Smooth muscle cell (in vitro differentiated cells): ENCODE results near the gene MESP1. TPM values are rescaled to one million over a fixed set of nuclear protein-coding genes. Genes with fewer than 3 reads are reported as not detected.

Experiments used
- DNase-seq: peaks from one replicate; lab custom pipeline; 2025; ENCODE audit not compliant: unreplicated experiment; lab: John Stamatoyannopoulos, UW
- H2AFZ ChIP-seq: fragments of 200-600 bp; sonication (generic); 2 replicates; pipeline ENCODE4 v1.6.0; 2016; ENCODE audit warnings: antibody characterized with exemption, low read depth, mild to moderate bottlenecking
- H3F3A ChIP-seq: fragments of 200-600 bp; sonication (generic); 2 replicates; pipeline ENCODE4 v1.6.0; 2017; ENCODE audit warnings: antibody characterized with exemption, low read depth
- H3K27ac ChIP-seq: fragments of 200-600 bp; sonication (generic); 2 replicates; pipeline ENCODE4 v1.5.1; 2016; ENCODE audit warnings: low read depth, mild to moderate bottlenecking
- H3K27me3 ChIP-seq: fragments of 200-600 bp; sonication (generic); 2 replicates; pipeline ENCODE4 v1.6.1; 2016; ENCODE audit warnings: low read depth, mild to moderate bottlenecking
- H3K36me3 ChIP-seq: fragments of 200-600 bp; sonication (generic); 2 replicates; pipeline ENCODE4 v1.5.1; 2016; ENCODE audit warnings: low read depth
- H3K4me1 ChIP-seq: fragments of 200-600 bp; sonication (generic); 2 replicates; pipeline ENCODE4 v1.5.1; 2016; ENCODE audit warnings: low read depth
- H3K4me2 ChIP-seq: fragments of 200-600 bp; sonication (generic); 2 replicates; pipeline ENCODE4 v1.6.0; 2016; ENCODE audit warnings: mild to moderate bottlenecking
- H3K4me3 ChIP-seq: fragments of 200-600 bp; sonication (generic); 2 replicates; pipeline ENCODE4 v1.5.1; 2016; ENCODE audit warnings: mild to moderate bottlenecking
- H3K79me2 ChIP-seq: fragments of 200-600 bp; sonication (generic); 2 replicates; pipeline ENCODE4 v1.6.0; 2016; ENCODE audit warnings: low read depth, mild to moderate bottlenecking
- H3K9ac ChIP-seq: fragments of 200-600 bp; sonication (generic); 2 replicates; pipeline ENCODE4 v1.6.0; 2016; ENCODE audit warnings: low read depth
- H3K9me3 ChIP-seq: fragments of 200-600 bp; sonication (generic); replicated peaks from 2 replicates; pipeline ENCODE4 v1.5.1; 2016; ENCODE audit warnings: low read depth
- H4K20me1 ChIP-seq: fragments of 200-600 bp; sonication (generic); 2 replicates; pipeline ENCODE4 v1.6.0; 2016; ENCODE audit warnings: low read depth
- CTCF ChIP-seq: fragments of 200-600 bp; sonication (generic); IDR thresholded peaks from 2 replicates; pipeline ENCODE4 v1.5.1; 2017; ENCODE audit warnings: borderline replicate concordance, mild to moderate bottlenecking, antibody characterized with exemption; ENCODE audit not compliant: insufficient read depth, poor library complexity, severe bottlenecking
- WGBS: methylation state at CpG from one replicate; pipeline ENCODE4 v1.1.7; 2016; ENCODE audit warnings: low lambda C conversion rate; 5-methylcytosine and 5-hydroxymethylcytosine counted together
- polyA plus RNA-seq: library from polyadenylated mRNA; unstranded; fragments of >200 nt; fragmentation: Nextera tagmentation; extraction: Ambion mirVana; gene quantifications from 2 replicates; pipeline ENCODE4 v1.2.1, GENCODE V29; 2016
- total RNA-seq: library from RNA; depleted of rRNA; stranded (reverse); fragments of >200 nt; gene quantifications from 2 replicates; pipeline ENCODE4 v1.2.3, GENCODE V29; 2014

MESP1 gene
- total and polyA plus RNA-seq, 2 experiments from 2014 or later: 0.67 TPM; not detected in 1

- H3K9ac ChIP-seq: no peak overlapping the region
- no peaks in the 10 kb centered on the region for H3K9me3 ChIP-seq
- no peaks in the 10 kb centered on the region for H3F3A ChIP-seq
- H3K27me3 ChIP-seq: no peaks in the 10 kb centered on the region
- H3K27ac ChIP-seq: no peak overlapping the region
- no peak overlapping the region for H3K4me2 ChIP-seq
- no peak overlapping the region for H3K4me3 ChIP-seq
- no peak for DNase-seq
- 87% methylated on average over 7 of the region's 7 CpGs for WGBS
- H3K79me2 ChIP-seq: no peaks in the 10 kb centered on the region
- no peaks in the 10 kb centered on the region for H3K36me3 ChIP-seq
- no peak overlapping the region for H2AFZ ChIP-seq
- H3K4me1 ChIP-seq: no peaks in the 10 kb centered on the region
- TF ChIP-seq CTCF: no peak
- H4K20me1 ChIP-seq: no peaks in the 10 kb centered on the region
Observed at GRCh38 chr15:89768071-89768500, 17.0 kb upstream of the MESP1 start.

- Histone ChIP-seq H3K79me2 (no peaks in the 10 kb centered on the region), H3F3A (no peaks in the 10 kb centered on the region), H4K20me1 (no peaks in the 10 kb centered on the region), H3K9ac (no peak overlapping the region), H2AFZ (no peak overlapping the region), H3K9me3 (no peaks in the 10 kb centered on the region), H3K4me3 (no peak overlapping the region), H3K36me3 (no peaks in the 10 kb centered on the region), H3K4me2 (no peak overlapping the region), H3K4me1 (no peaks in the 10 kb centered on the region), H3K27me3 (no peaks in the 10 kb centered on the region), H3K27ac (no peak overlapping the region)
- WGBS: 82% methylated on average over 8 of the region's 8 CpGs
- TF ChIP-seq CTCF: no peak
- no peak for DNase-seq
Observed at GRCh38 chr15:89767411-89767915, 16.4 kb upstream of the MESP1 start.

GRCh38 chr15:89766357-89767311 lies 15.6 kb upstream of the MESP1 start:
- Histone ChIP-seq H3K27me3 (no peaks in the 10 kb centered on the region), H3K79me2 (no peaks in the 10 kb centered on the region), H3K27ac (no peak overlapping the region), H3K36me3 (no peaks in the 10 kb centered on the region), H3K9ac (no peak overlapping the region), H3K4me3 (no peak overlapping the region), H2AFZ (no peak overlapping the region), H3K9me3 (no peaks in the 10 kb centered on the region), H3K4me1 (no peaks in the 10 kb centered on the region), H3F3A (no peaks in the 10 kb centered on the region), H3K4me2 (no peak overlapping the region), H4K20me1 (no peaks in the 10 kb centered on the region)
- TF ChIP-seq CTCF: no peak
- 95% methylated on average over 16 of the region's 16 CpGs for WGBS
- DNase-seq: no peak
